PC-9 (cell line): ENCODE measurements around the gene AFAP1L2.

Experiments used
- EZH2 ChIP-seq: fragments of 200-600 bp; sonication (generic); IDR thresholded peaks from 2 replicates; pipeline ENCODE4 v1.8.0; 2017; ENCODE audit warnings: antibody characterized with exemption, low read depth
- TF ChIP-seq, protein P1 (sequence below): fragments of 200-600 bp; sonication (generic); conservative IDR thresholded peaks from 2 replicates; pipeline ENCODE4 v1.6.1; 2017; ENCODE audit warnings: mixed run types, antibody characterized with exemption, mild to moderate bottlenecking, moderate library complexity

DNA sequence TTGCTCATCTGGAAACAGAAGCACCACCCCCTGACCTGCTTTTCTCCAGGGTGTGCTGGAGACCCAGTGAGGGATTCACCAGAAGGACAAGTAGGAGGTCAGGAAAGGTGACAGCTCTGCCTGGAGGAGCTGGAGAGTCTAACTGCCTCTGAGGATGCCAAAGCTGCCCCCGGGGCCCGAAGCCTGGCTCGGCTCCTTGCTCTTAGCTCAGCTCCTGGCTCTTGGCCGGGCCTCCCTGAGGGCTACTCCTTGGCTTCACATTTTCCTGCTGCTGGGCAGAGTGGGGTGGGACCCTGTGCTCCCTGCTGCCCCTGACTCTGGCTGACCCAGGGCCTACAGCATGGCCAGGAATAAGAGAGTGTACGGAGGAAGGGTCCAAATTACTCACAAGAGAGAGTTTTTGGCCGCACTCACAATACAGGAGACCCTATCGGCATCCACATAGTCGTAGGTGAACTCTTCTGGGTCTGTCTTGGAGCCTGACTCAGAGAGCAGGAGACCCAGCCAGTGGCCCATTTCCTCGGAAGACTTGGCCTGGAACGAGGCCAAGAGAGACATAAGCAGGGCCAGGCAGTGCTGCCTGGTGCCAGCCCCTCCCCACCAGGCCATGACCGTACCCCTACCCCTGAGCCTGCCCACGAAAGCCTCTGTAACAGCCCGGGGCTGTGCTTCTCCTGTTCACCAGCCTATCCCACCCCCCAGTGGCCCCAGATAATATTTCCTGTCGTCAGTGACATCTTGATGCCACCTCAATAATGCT lies 102.2 kb downstream of the AFAP1L2 start:
- TF ChIP-seq, protein P1, sequence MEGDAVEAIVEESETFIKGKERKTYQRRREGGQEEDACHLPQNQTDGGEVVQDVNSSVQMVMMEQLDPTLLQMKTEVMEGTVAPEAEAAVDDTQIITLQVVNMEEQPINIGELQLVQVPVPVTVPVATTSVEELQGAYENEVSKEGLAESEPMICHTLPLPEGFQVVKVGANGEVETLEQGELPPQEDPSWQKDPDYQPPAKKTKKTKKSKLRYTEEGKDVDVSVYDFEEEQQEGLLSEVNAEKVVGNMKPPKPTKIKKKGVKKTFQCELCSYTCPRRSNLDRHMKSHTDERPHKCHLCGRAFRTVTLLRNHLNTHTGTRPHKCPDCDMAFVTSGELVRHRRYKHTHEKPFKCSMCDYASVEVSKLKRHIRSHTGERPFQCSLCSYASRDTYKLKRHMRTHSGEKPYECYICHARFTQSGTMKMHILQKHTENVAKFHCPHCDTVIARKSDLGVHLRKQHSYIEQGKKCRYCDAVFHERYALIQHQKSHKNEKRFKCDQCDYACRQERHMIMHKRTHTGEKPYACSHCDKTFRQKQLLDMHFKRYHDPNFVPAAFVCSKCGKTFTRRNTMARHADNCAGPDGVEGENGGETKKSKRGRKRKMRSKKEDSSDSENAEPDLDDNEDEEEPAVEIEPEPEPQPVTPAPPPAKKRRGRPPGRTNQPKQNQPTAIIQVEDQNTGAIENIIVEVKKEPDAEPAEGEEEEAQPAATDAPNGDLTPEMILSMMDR = no peak
- no peak for TF ChIP-seq EZH2
